OCI-LY7 (cell line): ENCODE measurements around the gene LYVE1.

ENCODE experiments used
- CTCF ChIP-seq: fragments of 200-600 bp; sonication (generic); conservative IDR thresholded peaks from 2 replicates; pipeline ENCODE4 v1.5.1; 2014; ENCODE audit warnings: mild to moderate bottlenecking, antibody characterized with exemption, low read length, moderate library complexity, mixed read lengths
- EZH2phosphoT487 ChIP-seq: fragments of 200-600 bp; sonication (generic); IDR thresholded peaks from 2 replicates; pipeline ENCODE4 v1.6.1; 2018; ENCODE audit warnings: low read depth, borderline replicate concordance, mild to moderate bottlenecking, mixed run types, antibody characterized with exemption, low read length, moderate library complexity, mixed read lengths

- TF ChIP-seq CTCF (no peak), EZH2phosphoT487 (no peak)
Observed at GRCh38 chr11:10538924-10539323, 29.5 kb downstream of the LYVE1 start.
